ENCODE data around the gene COASY.

DNA sequence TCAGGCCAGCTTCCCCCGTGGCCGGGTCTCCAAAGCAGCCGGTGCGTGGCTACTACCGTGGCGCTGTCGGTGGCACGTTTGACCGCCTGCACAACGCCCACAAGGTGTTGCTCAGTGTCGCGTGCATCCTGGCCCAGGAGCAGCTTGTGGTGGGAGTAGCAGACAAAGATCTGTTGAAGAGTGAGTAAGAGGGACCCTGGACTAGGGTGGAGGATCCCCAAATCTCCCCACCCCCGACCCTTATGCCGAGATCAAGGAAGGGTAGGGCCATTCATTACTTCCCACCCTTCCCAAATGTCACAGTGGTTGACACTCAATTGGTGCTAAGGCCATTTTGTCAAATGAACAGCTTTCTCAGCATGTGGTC lies 1.2 kb downstream of the COASY start:
- no peak for TF ChIP-seq CREB1 (CRISPR knock-in tag; IDR thresholded peaks at IDR 0.05; ENCODE audit: low read depth)
- TF ChIP-seq EZH2 (IDR thresholded peaks at IDR 0.05; ENCODE audit: low read depth, unreplicated experiment): no peak
- TF ChIP-seq POLR2AphosphoS5 (IDR thresholded peaks at IDR 0.05; ENCODE audit: low read depth): no peak
- no peak for TF ChIP-seq STAT1 (IDR thresholded peaks at IDR 0.05; ENCODE audit: unreplicated experiment)
- TF ChIP-seq, protein P1, sequence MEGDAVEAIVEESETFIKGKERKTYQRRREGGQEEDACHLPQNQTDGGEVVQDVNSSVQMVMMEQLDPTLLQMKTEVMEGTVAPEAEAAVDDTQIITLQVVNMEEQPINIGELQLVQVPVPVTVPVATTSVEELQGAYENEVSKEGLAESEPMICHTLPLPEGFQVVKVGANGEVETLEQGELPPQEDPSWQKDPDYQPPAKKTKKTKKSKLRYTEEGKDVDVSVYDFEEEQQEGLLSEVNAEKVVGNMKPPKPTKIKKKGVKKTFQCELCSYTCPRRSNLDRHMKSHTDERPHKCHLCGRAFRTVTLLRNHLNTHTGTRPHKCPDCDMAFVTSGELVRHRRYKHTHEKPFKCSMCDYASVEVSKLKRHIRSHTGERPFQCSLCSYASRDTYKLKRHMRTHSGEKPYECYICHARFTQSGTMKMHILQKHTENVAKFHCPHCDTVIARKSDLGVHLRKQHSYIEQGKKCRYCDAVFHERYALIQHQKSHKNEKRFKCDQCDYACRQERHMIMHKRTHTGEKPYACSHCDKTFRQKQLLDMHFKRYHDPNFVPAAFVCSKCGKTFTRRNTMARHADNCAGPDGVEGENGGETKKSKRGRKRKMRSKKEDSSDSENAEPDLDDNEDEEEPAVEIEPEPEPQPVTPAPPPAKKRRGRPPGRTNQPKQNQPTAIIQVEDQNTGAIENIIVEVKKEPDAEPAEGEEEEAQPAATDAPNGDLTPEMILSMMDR (conservative IDR thresholded peaks at IDR 0.05; ENCODE audit: low read depth in 2 of 2): no peak
- TF ChIP-seq REST (IDR thresholded peaks at IDR 0.05; ENCODE audit: unreplicated experiment): no peak
- no peak for TF ChIP-seq EZH2phosphoT487 (IDR thresholded peaks at IDR 0.05; ENCODE audit: unreplicated experiment)
- TF ChIP-seq, protein P2, sequence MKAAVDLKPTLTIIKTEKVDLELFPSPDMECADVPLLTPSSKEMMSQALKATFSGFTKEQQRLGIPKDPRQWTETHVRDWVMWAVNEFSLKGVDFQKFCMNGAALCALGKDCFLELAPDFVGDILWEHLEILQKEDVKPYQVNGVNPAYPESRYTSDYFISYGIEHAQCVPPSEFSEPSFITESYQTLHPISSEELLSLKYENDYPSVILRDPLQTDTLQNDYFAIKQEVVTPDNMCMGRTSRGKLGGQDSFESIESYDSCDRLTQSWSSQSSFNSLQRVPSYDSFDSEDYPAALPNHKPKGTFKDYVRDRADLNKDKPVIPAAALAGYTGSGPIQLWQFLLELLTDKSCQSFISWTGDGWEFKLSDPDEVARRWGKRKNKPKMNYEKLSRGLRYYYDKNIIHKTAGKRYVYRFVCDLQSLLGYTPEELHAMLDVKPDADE (IDR thresholded peaks at IDR 0.05): no peak

Data from GM23338 (cell line).